ENCODE measurements around the gene IZUMO1. TPM values are rescaled to one million over a fixed set of nuclear protein-coding genes. Genes with fewer than 3 reads are reported as not detected.
A peak's percentile ranks its signal among the peaks of the same experiment; 100 is the strongest.

IZUMO1 gene
- total and polyA plus RNA-seq, 2 of the 8 experiments (the other 6 are each of a cell fraction or from before 2014, with no cell fraction given), result 0.33 to 1.8 TPM

GRCh38 chr19:48755787-48756186, 9.1 kb upstream of the IZUMO1 start:
- H2AK5ac ChIP-seq (ENCODE audit: low read depth, low read length), result peak overlapping the region; percentile 68
- H3K9me3 ChIP-seq (ENCODE audit: insufficient read depth in 2 of 2, low read depth in 1 of 2, low read length in 1 of 2), result no peaks in the 10 kb centered on the region
- no peak overlapping the region for H3K14ac ChIP-seq (ENCODE audit: insufficient read length)
- peak overlapping the region; percentile 94 for H2BK12ac ChIP-seq (ENCODE audit: low read depth, low read length)
- ChIA-PET POLR2A (ENCODE audit: partially characterized antibody) (interaction anchor here (0.8 to 2.4 kb wide), 14 partner anchors 9 to 142 kb away, joined by 3 to 11 read pairs (median 4); no protein-coding TSS in a partner anchor), CTCF (ENCODE audit: partially characterized antibody) (interaction anchor here (0.5 to 1.3 kb wide), 2 partner anchors 32 to 38 kb away, joined by 3 read pairs; no protein-coding TSS in a partner anchor)
- peaks cover 12% of the 10 kb centered on the region for H3K23me2 ChIP-seq (ENCODE audit: low read depth, low read length)
- peak overlapping the region; percentile 88; the same call in 1 of the 2 replicates for H2BK15ac ChIP-seq (ENCODE audit: low read length)
- DNase-seq (ENCODE audit: low read depth in 1 of 2, low spot score in 2 of 2) (no peak), FAIRE-seq (no peak)
- H2BK20ac ChIP-seq (ENCODE audit: low read length), result peak overlapping the region; percentile 80; the same call in 1 of the 2 replicates
- H4K91ac ChIP-seq (replicated peaks; ENCODE audit: insufficient read length, low read length), result peak overlapping the region; percentile 52
- 87% methylated on average over 5 of the region's 5 CpGs; no CpG with 5 or more reads in 1 of the 2 experiments for WGBS, 2 experiments (ENCODE audit: extremely low coverage in 1 of 2, insufficient coverage in 1 of 2, insufficient read length in 1 of 2, insufficient replicate concordance in 2 of 2, low coverage in 1 of 2, low lambda C conversion rate in 2 of 2, missing lambda C conversion rate in 1 of 2)
- no peak overlapping the region; the same call in 1 of the 2 replicates for H4K8ac ChIP-seq (ENCODE audit: extremely low read depth, insufficient read depth, low read length)
- no peak overlapping the region for H3K27ac ChIP-seq (ENCODE audit: low read depth, low read length)
- H3K4me2 ChIP-seq (ENCODE audit: insufficient read depth in 1 of 2, low read depth in 2 of 2, low read length in 2 of 2), result peak overlapping the region in 1 of 2 experiments; percentile 98; a peak in 2 of 4 replicates
- peak overlapping the region; percentile 93 for H2BK5ac ChIP-seq (ENCODE audit: low read depth, low read length)
- H3K9ac ChIP-seq (replicated peaks in 1 of 4; ENCODE audit: extremely low read depth in 1 of 4, low read depth in 3 of 4, low read length in 3 of 4), result peak overlapping the region in 1 of 4 experiments; percentile 43; a peak in 1 of 7 replicates
- no peak overlapping the region for H3K56ac ChIP-seq (replicated peaks; ENCODE audit: insufficient read length, low read depth, low read length)
- H3K4me3 ChIP-seq (ENCODE audit: extremely low read depth in 1 of 4, insufficient read depth in 2 of 4, low read depth in 3 of 4, low read length in 4 of 4), result no peak overlapping the region; a peak in 1 of 8 replicates
- H4K5ac ChIP-seq (ENCODE audit: insufficient read length, low read depth, low read length), result peak overlapping the region; percentile 27
- H3K18ac ChIP-seq (ENCODE audit: extremely low read depth, low read length), result peak overlapping the region; percentile 93; the same call in 1 of the 2 replicates
- H3K36me3 ChIP-seq (ENCODE audit: control insufficient read depth in 2 of 4, insufficient read depth in 4 of 4, low read length in 3 of 4), result peaks cover 0 to 4% (median 1%) of the 10 kb centered on the region in 4 experiments; a peak in 3 of 8 replicates
- H3K27me3 ChIP-seq (replicated peaks in 1 of 4; ENCODE audit: control insufficient read depth in 3 of 4, extremely low read depth in 1 of 4, insufficient read depth in 3 of 4, low read length in 3 of 4), result no peaks in the 10 kb centered on the region
- H2AFZ ChIP-seq (ENCODE audit: low read length), result no peak overlapping the region
- peak overlapping the region; percentile 21 for H3K4ac ChIP-seq (replicated peaks; ENCODE audit: insufficient read length, low read depth, low read length)
- no peak overlapping the region for H2BK120ac ChIP-seq (replicated peaks; ENCODE audit: low read depth, low read length)
- no peak overlapping the region for H3K23ac ChIP-seq (ENCODE audit: insufficient read length)
- H3K79me2 ChIP-seq (ENCODE audit: control insufficient read depth in 1 of 2, insufficient read depth in 2 of 2, low read length in 2 of 2), result peaks cover 2 to 13% of the 10 kb centered on the region in 2 experiments; a peak in 3 of 4 replicates
- H3K4me1 ChIP-seq (replicated peaks in 1 of 4; ENCODE audit: control insufficient read depth in 3 of 4, insufficient read depth in 4 of 4, low read length in 3 of 4), result peaks cover 3 to 25% (median 18%) of the 10 kb centered on the region in 4 experiments
- peaks cover 7% of the 10 kb centered on the region for H3K79me1 ChIP-seq (ENCODE audit: low read depth, low read length)
- H4K20me1 ChIP-seq (replicated peaks in 1 of 2; ENCODE audit: control insufficient read depth in 1 of 2, insufficient read depth in 2 of 2, low read length in 2 of 2), result no peaks in the 10 kb centered on the region
- no peak for TF ChIP-seq ATF3 (IDR thresholded peaks at IDR 0.05; ENCODE audit: insufficient read depth, low read depth, low read length)
- TF ChIP-seq CTCF (IDR thresholded peaks at IDR 0.05; ENCODE audit: control extremely low read depth in 1 of 3, insufficient read depth in 1 of 3, low read depth in 1 of 3, low read length in 3 of 3), result no peak
- TF ChIP-seq TCF12 (IDR thresholded peaks at IDR 0.05; ENCODE audit: low read depth, low read length), result no peak
- TF ChIP-seq BRCA1 (IDR thresholded peaks at IDR 0.05; ENCODE audit: low read depth, low read length), result no peak
- TF ChIP-seq BCL11A (IDR thresholded peaks at IDR 0.05; ENCODE audit: low read depth in 2 of 2, low read length in 2 of 2), result no peak
- TF ChIP-seq EGR1 (IDR thresholded peaks at IDR 0.05; ENCODE audit: borderline replicate concordance, low read depth, low read length), result no peak
- TF ChIP-seq ATF2 (IDR thresholded peaks at IDR 0.05; ENCODE audit: low read length), result no peak
- no peak for TF ChIP-seq NRF1 (IDR thresholded peaks at IDR 0.05; ENCODE audit: low read depth, low read length)
